ENCODE results near the gene MAP3K13.

The MAP3K13 gene

DNA sequence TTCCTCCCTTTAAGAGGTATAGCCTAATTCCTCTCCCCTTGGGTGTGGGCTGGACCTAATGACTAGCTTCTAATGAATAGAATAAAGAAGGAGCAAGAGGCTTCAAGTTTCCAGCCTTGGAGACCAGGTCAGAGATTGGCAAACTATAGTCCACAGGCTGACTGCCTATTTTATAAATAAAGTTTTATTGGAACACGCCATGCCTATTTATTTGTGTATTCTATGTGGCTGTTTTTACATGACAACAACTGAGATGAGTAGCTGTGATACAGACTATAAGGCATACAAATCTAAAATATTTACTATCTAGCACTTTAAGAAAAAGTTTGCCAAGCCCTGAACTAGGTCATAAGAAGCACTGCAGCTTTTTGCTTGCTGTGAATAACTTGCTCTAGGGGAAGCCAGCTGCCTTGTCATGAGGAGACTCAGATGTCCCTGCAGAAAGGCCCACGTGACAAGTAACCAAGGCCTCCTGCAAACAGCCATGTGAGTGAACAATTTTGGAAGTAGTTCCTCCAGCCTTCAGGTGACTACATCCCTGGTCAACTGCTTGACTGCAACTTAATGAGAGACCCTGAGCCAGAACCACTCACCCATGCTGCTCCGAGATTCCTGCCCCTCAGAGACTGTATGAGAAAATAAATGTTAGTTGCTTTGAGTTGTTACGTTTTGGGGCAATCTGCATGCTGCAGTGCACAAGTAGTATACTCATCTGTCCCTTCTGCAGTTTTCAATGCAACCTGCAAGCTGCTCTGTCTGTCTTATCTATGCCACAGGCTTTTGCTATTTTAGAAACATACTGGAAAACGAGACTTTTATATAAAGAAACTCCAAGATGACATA, 21.1 kb upstream of the MAP3K13 start:
- H3K4me3 ChIP-seq (ENCODE audit: low read depth, low read length): no peak overlapping the region
- DNase-seq (ENCODE audit: low read depth): no peak
- TF ChIP-seq CTCF (conservative IDR thresholded peaks at IDR 0.05; ENCODE audit: low read depth, low read length): no peak

DNA sequence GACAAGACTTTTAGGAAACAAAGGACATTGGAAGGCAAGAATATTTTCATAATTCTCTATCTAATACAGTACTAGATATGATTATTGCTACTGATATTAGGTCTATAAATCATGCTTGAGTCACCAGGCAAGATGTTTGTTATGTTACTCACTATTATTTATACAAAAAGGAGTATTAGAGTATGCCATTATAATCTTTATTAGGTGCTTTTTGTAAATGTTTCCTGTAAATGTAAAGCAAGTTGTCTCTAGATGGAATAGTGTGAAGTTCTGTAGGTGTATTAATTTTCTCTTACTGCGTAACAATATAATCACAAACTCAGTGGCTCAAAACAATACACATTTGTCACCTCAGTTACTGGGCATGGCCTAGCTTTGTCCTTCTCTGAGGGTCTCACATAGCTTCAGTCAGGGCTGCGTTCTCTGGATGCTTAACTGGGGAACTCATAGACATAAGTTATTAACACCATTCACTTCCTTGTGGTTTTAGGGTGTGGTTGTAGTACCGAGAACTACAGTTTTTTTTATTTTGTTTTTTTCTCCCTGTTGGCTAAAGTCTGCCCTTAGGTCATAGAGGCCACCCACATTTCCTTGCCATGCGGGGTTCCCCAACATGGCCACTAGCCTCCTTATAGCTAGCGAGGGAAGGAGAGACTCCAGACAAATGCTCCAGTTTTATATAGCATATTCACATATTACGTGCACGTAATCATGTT, 20.3 kb upstream of the MAP3K13 start:
- DNase-seq (ENCODE audit: low read depth): no peak
- no peak for TF ChIP-seq CTCF (conservative IDR thresholded peaks at IDR 0.05; ENCODE audit: low read depth, low read length)
- H3K4me3 ChIP-seq (ENCODE audit: low read depth, low read length): no peak overlapping the region

DNA sequence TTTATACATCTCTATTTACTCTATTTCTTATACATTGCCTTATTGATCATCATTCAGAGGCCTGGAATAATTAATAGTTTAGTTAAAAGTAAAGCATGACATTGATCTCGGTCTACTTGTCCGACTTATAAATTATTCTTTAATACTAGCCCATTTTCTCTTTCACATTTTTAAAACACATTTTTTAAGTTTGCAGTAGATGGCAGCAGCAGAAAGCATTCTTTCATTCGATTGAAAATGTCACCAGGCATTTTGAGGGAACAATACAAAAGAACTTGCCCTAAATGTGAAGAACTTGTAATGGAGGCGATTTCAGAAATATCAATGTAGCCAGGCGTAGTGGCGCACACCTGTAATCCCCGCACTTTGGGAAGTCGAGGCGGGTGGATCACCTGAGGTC, 15.5 kb upstream of the MAP3K13 start:
- H3K4me3 ChIP-seq (ENCODE audit: low read depth, low read length): no peak overlapping the region
- no peak for TF ChIP-seq CTCF (conservative IDR thresholded peaks at IDR 0.05; ENCODE audit: low read depth, low read length)
- DNase-seq (ENCODE audit: low read depth): no peak

GRCh38 chr3:185350841-185351240, 12.1 kb upstream of the MAP3K13 start:
- no peak for TF ChIP-seq CTCF (conservative IDR thresholded peaks at IDR 0.05; ENCODE audit: low read depth, low read length)
- no peak overlapping the region for H3K4me3 ChIP-seq (ENCODE audit: low read depth, low read length)
- no peak for DNase-seq (ENCODE audit: low read depth)

DNA sequence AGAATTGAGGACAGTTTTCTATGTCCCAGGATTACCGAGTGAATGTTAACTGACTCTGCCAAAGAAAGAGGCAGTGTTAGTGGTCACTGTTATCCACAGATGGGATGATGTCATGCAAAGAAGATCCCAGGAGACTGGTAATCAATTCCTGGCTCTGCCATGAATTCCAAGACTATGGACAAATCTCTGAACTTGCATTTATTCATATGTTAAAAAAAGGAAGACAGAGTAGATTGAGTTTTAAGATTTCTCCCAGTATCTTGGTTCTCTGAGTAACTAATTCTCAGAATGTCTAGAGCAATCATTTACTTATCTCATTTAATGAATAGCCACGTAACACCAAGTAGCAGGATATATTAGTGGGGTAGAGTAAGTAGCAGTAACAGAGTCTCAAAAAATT, 11.5 kb upstream of the MAP3K13 start:
- no peak for TF ChIP-seq CTCF (conservative IDR thresholded peaks at IDR 0.05; ENCODE audit: low read depth, low read length)
- DNase-seq (ENCODE audit: low read depth): no peak
- no peak overlapping the region for H3K4me3 ChIP-seq (ENCODE audit: low read depth, low read length)

GRCh38 chr3:185353225-185353624, 9.7 kb upstream of the MAP3K13 start:
- no peak for TF ChIP-seq CTCF (conservative IDR thresholded peaks at IDR 0.05; ENCODE audit: low read depth, low read length)
- no peak overlapping the region for H3K4me3 ChIP-seq (ENCODE audit: low read depth, low read length)
- no peak for DNase-seq (ENCODE audit: low read depth)

Data from choroid plexus epithelial cell (primary cell).